NCI-H2029 (cell line): Measurements from ENCODE around the gene DUOX1.

Experiments
- DNase-seq: peaks from one replicate; lab custom pipeline; 2025; lab: John Stamatoyannopoulos, UW

DUOX1 gene

GRCh38 chr15:45143946-45144345, 14.2 kb downstream of the DUOX1 start:
- no peak for DNase-seq

- DNase-seq: no peak
Measured at GRCh38 chr15:45144775-45145174, 15.0 kb downstream of the DUOX1 start.

GRCh38 chr15:45146405-45146804, 16.6 kb downstream of the DUOX1 start:
- DNase-seq: no peak

- no peak for DNase-seq
Measured at GRCh38 chr15:45147606-45148005, 17.8 kb downstream of the DUOX1 start.

GRCh38 chr15:45148076-45149059, 18.6 kb downstream of the DUOX1 start:
- no peak for DNase-seq

GRCh38 chr15:45149060-45149459, 19.3 kb downstream of the DUOX1 start:
- no peak for DNase-seq

- DNase-seq: no peak
Measured at GRCh38 chr15:45150481-45150880, 20.7 kb downstream of the DUOX1 start.

GRCh38 chr15:45150997-45151396, 21.2 kb downstream of the DUOX1 start:
- no peak for DNase-seq

GRCh38 chr15:45151998-45152828, 22.4 kb downstream of the DUOX1 start:
- no peak for DNase-seq

GRCh38 chr15:45155739-45156138, 25.9 kb downstream of the DUOX1 start:
- DNase-seq: no peak

- DNase-seq: no peak
Measured at GRCh38 chr15:45156744-45157455, 27.1 kb downstream of the DUOX1 start.

- no peak for DNase-seq
Measured at GRCh38 chr15:45157974-45158373, 28.2 kb downstream of the DUOX1 start.

GRCh38 chr15:45161666-45162065, 31.9 kb downstream of the DUOX1 start:
- no peak for DNase-seq

- peak; percentile 35 for DNase-seq
Measured at GRCh38 chr15:45162771-45163507, 33.1 kb downstream of the DUOX1 start.

GRCh38 chr15:45163508-45163856, 33.7 kb downstream of the DUOX1 start:
- DNase-seq: no peak

GRCh38 chr15:45164914-45165313, 35.1 kb downstream of the DUOX1 start:
- DNase-seq: no peak

GRCh38 chr15:45165536-45165935, 35.7 kb downstream of the DUOX1 start:
- no peak for DNase-seq

GRCh38 chr15:45166834-45167630, 37.2 kb downstream of the DUOX1 start:
- peak; percentile 23 for DNase-seq

- DNase-seq: no peak
Measured at GRCh38 chr15:45167631-45168205, 37.9 kb downstream of the DUOX1 start.

- DNase-seq: no peak
Measured at GRCh38 chr15:45168286-45168685, 38.5 kb downstream of the DUOX1 start.
